Neural progenitor cell (in vitro differentiated cells): ENCODE measurements around the gene OLIG2. TPM values are rescaled to one million over a fixed set of nuclear protein-coding genes. Genes with fewer than 3 reads are reported as not detected.

ENCODE experiments used
- DNase-seq: peaks from one replicate; pipeline ENCODE4 v3.0.0-alpha.2; 2016; ENCODE audit warnings: low spot score
- H2AFZ ChIP-seq: fragments of 200-600 bp; sonication (generic); replicated peaks from 2 replicates; pipeline ENCODE4 v1.6.1; 2016; ENCODE audit warnings: antibody characterized with exemption
- H3F3A ChIP-seq: fragments of 200-600 bp; sonication (generic); 2 replicates; pipeline ENCODE4 v1.6.1; 2016; ENCODE audit warnings: antibody characterized with exemption, low read depth
- H3K27ac ChIP-seq: fragments of 200-600 bp; sonication (generic); 2 replicates; pipeline ENCODE4 v1.5.1; 2016; ENCODE audit warnings: mild to moderate bottlenecking
- H3K27me3 ChIP-seq: fragments of 200-600 bp; sonication (generic); 2 replicates; pipeline ENCODE4 v1.6.1; 2016; ENCODE audit warnings: mild to moderate bottlenecking, moderate library complexity
- H3K36me3 ChIP-seq: fragments of 200-600 bp; sonication (generic); 2 replicates; pipeline ENCODE4 v1.5.1; 2016
- H3K4me1 ChIP-seq: fragments of 200-600 bp; sonication (generic); 2 replicates; pipeline ENCODE4 v1.6.1; 2016; ENCODE audit warnings: mixed run types
- H3K4me2 ChIP-seq: fragments of 200-600 bp; sonication (generic); 2 replicates; pipeline ENCODE4 v1.6.1; 2016
- H3K4me3 ChIP-seq: fragments of 200-600 bp; sonication (generic); 2 replicates; pipeline ENCODE4 v1.5.1; 2016
- H3K79me2 ChIP-seq: fragments of 200-600 bp; sonication (generic); 2 replicates; pipeline ENCODE4 v1.6.1; 2016; ENCODE audit warnings: low read depth
- H3K9ac ChIP-seq: fragments of 200-600 bp; sonication (generic); 2 replicates; pipeline ENCODE4 v1.6.1; 2016
- H3K9me3 ChIP-seq: fragments of 200-600 bp; sonication (generic); 2 replicates; pipeline ENCODE4 v1.5.1; 2016; ENCODE audit warnings: low read depth
- H4K20me1 ChIP-seq: fragments of 200-600 bp; sonication (generic); 2 replicates; pipeline ENCODE4 v1.6.1; 2016; ENCODE audit warnings: low read depth
- H3K27ac Mint-ChIP-seq: 3 replicates; pipeline ENCODE4 v1.8.0; 2021; ENCODE audit warnings: mixed read lengths
- H3K27me3 Mint-ChIP-seq: 2 replicates; pipeline ENCODE4 v1.8.0; 2022; ENCODE audit warnings: low read depth, mild to moderate bottlenecking, inconsistent platforms, moderate library complexity, mixed read lengths; ENCODE audit not compliant: insufficient read depth
- H3K36me3 Mint-ChIP-seq: 3 replicates; pipeline ENCODE4 v1.8.0; 2021; ENCODE audit warnings: mixed read lengths
- H3K4me1 Mint-ChIP-seq: 3 replicates; pipeline ENCODE4 v1.8.0; 2021; ENCODE audit warnings: mixed read lengths
- H3K4me3 Mint-ChIP-seq: 3 replicates; pipeline ENCODE4 v1.8.0; 2021; ENCODE audit warnings: mild to moderate bottlenecking, moderate library complexity, mixed read lengths
- H3K9me3 Mint-ChIP-seq: 3 replicates; pipeline ENCODE4 v1.8.0; 2020; ENCODE audit warnings: mixed read lengths
- EZH2 ChIP-seq: fragments of 200-600 bp; sonication (generic); IDR thresholded peaks from 2 replicates; pipeline ENCODE4 v1.6.1; 2017; ENCODE audit warnings: antibody characterized with exemption, mild to moderate bottlenecking, moderate library complexity
- EZH2phosphoT487 ChIP-seq: fragments of 200-600 bp; sonication (generic); IDR thresholded peaks from 2 replicates; pipeline ENCODE4 v1.6.1; 2017; ENCODE audit warnings: antibody characterized with exemption
- total RNA-seq: library from RNA; depleted of rRNA; stranded (reverse); fragments of >200 nt; gene quantifications from 2 replicates; pipeline ENCODE4 v1.2.3, GENCODE V29; 2015; ENCODE audit warnings: low replicate concordance
- TF ChIP-seq, protein P1 (sequence below): fragments of 200-600 bp; sonication (generic); IDR thresholded peaks from 2 replicates; pipeline ENCODE4 v1.5.1; 2017; ENCODE audit warnings: antibody characterized with exemption, mild to moderate bottlenecking

Gene OLIG2
- total RNA-seq, 1 donor from 2014 or later, result not detected

DNA sequence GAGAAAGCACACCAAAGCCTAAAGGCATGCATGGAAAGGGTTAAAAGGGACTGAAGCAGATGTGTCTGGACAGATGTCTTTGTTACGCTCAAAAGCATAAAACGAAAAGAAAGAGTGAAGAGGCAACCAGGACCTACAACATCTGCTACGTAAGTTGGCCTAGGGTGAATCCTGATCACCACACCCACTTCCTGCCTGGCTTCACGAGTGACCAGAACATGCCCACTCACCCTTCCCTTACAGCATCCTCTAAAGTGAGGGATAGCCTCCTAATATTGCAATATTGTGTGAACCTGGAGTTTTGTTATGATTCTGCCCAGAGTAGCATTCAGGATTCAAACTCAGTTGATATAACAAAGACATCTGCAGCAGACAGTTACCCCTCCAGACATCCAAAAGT, 10.6 kb upstream of the OLIG2 start:
- peaks cover 8% of the 10 kb centered on the region for H3K4me1 ChIP-seq
- peaks cover 8% of the 10 kb centered on the region for H3F3A ChIP-seq
- Mint-ChIP-seq H3K27me3 (peaks cover 39% of the 10 kb centered on the region), H3K4me3 (no peak overlapping the region), H3K36me3 (no peaks in the 10 kb centered on the region), H3K27ac (no peak overlapping the region), H3K4me1 (peaks cover 7% of the 10 kb centered on the region), H3K9me3 (peaks cover 12% of the 10 kb centered on the region)
- H3K9me3 ChIP-seq, result no peaks in the 10 kb centered on the region
- H3K9ac ChIP-seq, result no peak overlapping the region
- no peak overlapping the region for H3K27ac ChIP-seq
- no peak overlapping the region for H3K4me2 ChIP-seq
- no peaks in the 10 kb centered on the region for H3K79me2 ChIP-seq
- no peaks in the 10 kb centered on the region for H3K36me3 ChIP-seq
- no peak for TF ChIP-seq EZH2phosphoT487
- TF ChIP-seq, protein P1, sequence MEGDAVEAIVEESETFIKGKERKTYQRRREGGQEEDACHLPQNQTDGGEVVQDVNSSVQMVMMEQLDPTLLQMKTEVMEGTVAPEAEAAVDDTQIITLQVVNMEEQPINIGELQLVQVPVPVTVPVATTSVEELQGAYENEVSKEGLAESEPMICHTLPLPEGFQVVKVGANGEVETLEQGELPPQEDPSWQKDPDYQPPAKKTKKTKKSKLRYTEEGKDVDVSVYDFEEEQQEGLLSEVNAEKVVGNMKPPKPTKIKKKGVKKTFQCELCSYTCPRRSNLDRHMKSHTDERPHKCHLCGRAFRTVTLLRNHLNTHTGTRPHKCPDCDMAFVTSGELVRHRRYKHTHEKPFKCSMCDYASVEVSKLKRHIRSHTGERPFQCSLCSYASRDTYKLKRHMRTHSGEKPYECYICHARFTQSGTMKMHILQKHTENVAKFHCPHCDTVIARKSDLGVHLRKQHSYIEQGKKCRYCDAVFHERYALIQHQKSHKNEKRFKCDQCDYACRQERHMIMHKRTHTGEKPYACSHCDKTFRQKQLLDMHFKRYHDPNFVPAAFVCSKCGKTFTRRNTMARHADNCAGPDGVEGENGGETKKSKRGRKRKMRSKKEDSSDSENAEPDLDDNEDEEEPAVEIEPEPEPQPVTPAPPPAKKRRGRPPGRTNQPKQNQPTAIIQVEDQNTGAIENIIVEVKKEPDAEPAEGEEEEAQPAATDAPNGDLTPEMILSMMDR, result no peak
- TF ChIP-seq EZH2, result no peak
- H3K4me3 ChIP-seq, result no peak overlapping the region
- no peak for DNase-seq
- H4K20me1 ChIP-seq, result peaks cover 29% of the 10 kb centered on the region
- peaks cover 75% of the 10 kb centered on the region for H3K27me3 ChIP-seq
- no peak overlapping the region for H2AFZ ChIP-seq

DNA sequence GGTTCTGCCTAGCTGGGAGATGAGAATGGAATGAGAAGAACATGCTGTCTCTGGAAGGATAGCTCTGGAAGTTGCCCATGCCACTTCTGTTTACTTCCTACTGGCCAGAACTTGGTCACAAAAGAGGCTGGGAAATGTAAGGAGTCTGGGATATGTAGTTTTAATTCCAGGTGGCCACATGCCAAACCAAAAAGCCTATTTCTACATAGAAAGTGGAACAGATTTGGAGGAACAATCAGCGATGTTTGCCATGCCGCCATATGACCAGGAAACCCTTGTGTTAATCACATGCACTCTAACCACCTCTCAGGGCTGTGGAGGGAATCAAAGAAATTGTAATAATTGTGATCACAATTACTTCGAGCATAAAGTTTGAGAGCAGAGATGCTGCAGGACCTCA, 10.0 kb upstream of the OLIG2 start:
- peaks cover 34% of the 10 kb centered on the region for H4K20me1 ChIP-seq
- no peak for DNase-seq
- no peaks in the 10 kb centered on the region for H3K79me2 ChIP-seq
- H3K27me3 ChIP-seq, result peaks cover 81% of the 10 kb centered on the region
- no peak overlapping the region for H3K4me3 ChIP-seq
- TF ChIP-seq EZH2 (no peak), EZH2phosphoT487 (no peak)
- TF ChIP-seq, protein P1, result no peak
- Mint-ChIP-seq H3K4me3 (no peak overlapping the region), H3K27ac (no peak overlapping the region), H3K4me1 (peaks cover 11% of the 10 kb centered on the region), H3K9me3 (peaks cover 15% of the 10 kb centered on the region), H3K36me3 (no peaks in the 10 kb centered on the region), H3K27me3 (peaks cover 42% of the 10 kb centered on the region)
- H2AFZ ChIP-seq, result no peak overlapping the region
- peaks cover 8% of the 10 kb centered on the region for H3F3A ChIP-seq
- H3K36me3 ChIP-seq, result no peaks in the 10 kb centered on the region
- H3K27ac ChIP-seq, result no peak overlapping the region
- peaks cover 13% of the 10 kb centered on the region for H3K4me1 ChIP-seq
- no peak overlapping the region for H3K4me2 ChIP-seq
- no peaks in the 10 kb centered on the region for H3K9me3 ChIP-seq
- H3K9ac ChIP-seq, result no peak overlapping the region

DNA sequence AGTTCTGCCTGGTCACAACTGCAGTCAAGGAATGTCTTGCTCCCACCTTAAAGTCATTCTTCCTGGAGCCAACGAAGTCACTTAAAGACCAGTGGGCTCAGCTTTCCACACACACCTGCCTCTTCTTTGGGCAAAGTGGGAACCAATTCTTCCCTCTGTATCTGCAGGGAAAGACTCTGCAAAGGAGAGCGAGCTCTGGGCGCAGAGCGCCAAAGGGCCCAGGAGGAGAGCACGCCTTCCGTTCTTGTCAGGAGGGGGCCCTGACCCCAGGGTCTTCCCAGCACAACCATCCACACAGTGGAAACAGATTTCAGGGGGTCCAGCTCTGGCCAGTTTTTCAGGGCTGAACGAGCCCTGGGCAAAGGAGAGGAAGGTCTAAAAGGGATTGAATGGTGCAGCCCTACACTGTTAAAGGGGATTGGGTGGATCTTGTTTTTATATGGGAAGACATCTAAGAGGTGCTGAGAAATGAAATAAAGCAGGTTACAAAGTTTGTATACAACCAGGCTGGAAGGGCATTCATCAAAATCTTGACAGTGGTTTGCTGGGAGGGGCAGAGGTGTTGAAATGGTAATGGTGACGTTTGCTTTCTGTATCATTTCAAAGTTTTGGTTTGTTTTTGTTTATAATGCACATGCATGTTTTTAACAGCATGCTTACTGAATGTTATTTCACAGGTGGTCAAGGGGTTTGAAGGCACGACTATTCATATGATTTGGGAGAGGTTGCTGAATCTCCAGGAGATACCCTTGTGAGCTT, 6.8 kb upstream of the OLIG2 start:
- Histone ChIP-seq H3K27ac (no peak overlapping the region), H3K9ac (no peak overlapping the region), H3K27me3 (peaks cover 100% of the 10 kb centered on the region), H3K9me3 (no peaks in the 10 kb centered on the region), H3K4me2 (peak overlapping the region; percentile 88), H4K20me1 (peaks cover 65% of the 10 kb centered on the region), H3K79me2 (no peaks in the 10 kb centered on the region), H3K4me3 (no peak overlapping the region), H3K4me1 (peaks cover 27% of the 10 kb centered on the region), H2AFZ (no peak overlapping the region), H3F3A (peaks cover 20% of the 10 kb centered on the region), H3K36me3 (no peaks in the 10 kb centered on the region)
- TF ChIP-seq, protein P1, result no peak
- TF ChIP-seq EZH2 (peak; percentile 3), EZH2phosphoT487 (peak; percentile 6)
- peaks cover 13% of the 10 kb centered on the region for H3K9me3 Mint-ChIP-seq
- peaks cover 60% of the 10 kb centered on the region for H3K27me3 Mint-ChIP-seq
- no peak overlapping the region for H3K27ac Mint-ChIP-seq
- H3K4me3 Mint-ChIP-seq, result peak overlapping the region; percentile 64
- H3K36me3 Mint-ChIP-seq, result peaks cover under 1% of the 10 kb centered on the region
- no peak for DNase-seq
- H3K4me1 Mint-ChIP-seq, result peaks cover 24% of the 10 kb centered on the region
